HUES48 (cell line): ENCODE results near the gene ASF1B.

Experiments used
- H3K27ac ChIP-seq: one replicate; pipeline ENCODE4 v1.7.0; 2013; ENCODE audit warnings: low read depth, low read length, inconsistent platforms
- H3K27me3 ChIP-seq: 2 replicates; pipeline ENCODE4 v1.6.1; 2013; ENCODE audit warnings: mild to moderate bottlenecking, low read length; ENCODE audit not compliant: control insufficient read depth, insufficient read depth
- H3K36me3 ChIP-seq: 2 replicates; pipeline ENCODE4 v1.6.1; 2013; ENCODE audit warnings: low read length; ENCODE audit not compliant: control insufficient read depth, insufficient read depth
- H3K4me1 ChIP-seq: 2 replicates; pipeline ENCODE4 v1.6.1; 2013; ENCODE audit warnings: mild to moderate bottlenecking, low read length; ENCODE audit not compliant: control insufficient read depth, insufficient read depth
- H3K4me3 ChIP-seq: 2 replicates; pipeline ENCODE4 v1.5.1; 2013; ENCODE audit warnings: mild to moderate bottlenecking, low read depth, low read length
- H3K9ac ChIP-seq: 2 replicates; pipeline ENCODE4 v1.6.1; 2013; ENCODE audit warnings: mild to moderate bottlenecking, low read depth, low read length, moderate library complexity
- H3K9me3 ChIP-seq: 2 replicates; pipeline ENCODE4 v1.6.1; 2013; ENCODE audit warnings: low read length; ENCODE audit not compliant: control insufficient read depth, insufficient read depth

Gene ASF1B

DNA sequence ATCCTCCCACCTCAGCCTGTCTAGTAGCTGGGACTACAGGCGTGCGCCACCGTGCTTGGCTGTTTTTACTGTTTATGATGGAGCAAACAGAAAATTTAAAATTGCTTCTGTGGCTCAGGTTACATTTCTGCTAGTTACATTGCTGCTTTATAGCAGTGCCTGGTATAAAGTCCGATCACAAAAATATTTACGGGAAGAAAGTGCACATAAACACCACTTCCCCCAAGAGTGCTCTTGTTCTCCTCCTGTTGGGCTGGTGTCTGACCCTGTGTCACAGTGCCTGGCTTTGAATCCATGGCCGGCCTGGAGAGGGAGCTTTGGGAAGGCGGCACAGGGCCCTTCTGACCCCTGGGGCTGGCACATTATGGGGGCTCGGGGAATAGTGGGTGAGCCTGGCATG, 30.7 kb downstream of the ASF1B start:
- peaks cover 13% of the 10 kb centered on the region for H3K36me3 ChIP-seq
- H3K27me3 ChIP-seq, result no peaks in the 10 kb centered on the region
- no peak overlapping the region for H3K4me3 ChIP-seq
- no peaks in the 10 kb centered on the region for H3K9me3 ChIP-seq
- no peak overlapping the region for H3K27ac ChIP-seq
- H3K9ac ChIP-seq, result no peak overlapping the region
- no peaks in the 10 kb centered on the region for H3K4me1 ChIP-seq

DNA sequence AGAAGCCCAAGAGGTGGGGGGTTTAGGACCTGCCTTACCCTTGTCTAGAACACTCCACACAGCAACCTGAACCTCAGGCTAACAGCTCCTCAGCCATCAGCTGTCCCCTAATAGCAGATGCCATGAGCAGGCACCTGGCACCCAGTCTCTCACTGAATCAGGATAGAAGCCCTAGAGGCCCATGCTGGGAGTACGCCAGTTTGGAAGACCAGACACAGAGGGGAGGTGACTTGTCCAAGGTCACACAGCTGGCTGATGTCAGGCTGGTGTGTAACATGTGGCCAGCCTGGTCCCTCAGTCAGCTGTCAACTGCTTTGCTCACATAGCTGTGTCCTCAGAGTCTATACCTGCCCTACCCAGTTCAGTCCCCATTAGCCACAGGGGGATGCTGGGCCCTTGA, 33.1 kb downstream of the ASF1B start:
- Histone ChIP-seq H3K36me3 (peaks cover 19% of the 10 kb centered on the region), H3K9ac (no peak overlapping the region)

DNA sequence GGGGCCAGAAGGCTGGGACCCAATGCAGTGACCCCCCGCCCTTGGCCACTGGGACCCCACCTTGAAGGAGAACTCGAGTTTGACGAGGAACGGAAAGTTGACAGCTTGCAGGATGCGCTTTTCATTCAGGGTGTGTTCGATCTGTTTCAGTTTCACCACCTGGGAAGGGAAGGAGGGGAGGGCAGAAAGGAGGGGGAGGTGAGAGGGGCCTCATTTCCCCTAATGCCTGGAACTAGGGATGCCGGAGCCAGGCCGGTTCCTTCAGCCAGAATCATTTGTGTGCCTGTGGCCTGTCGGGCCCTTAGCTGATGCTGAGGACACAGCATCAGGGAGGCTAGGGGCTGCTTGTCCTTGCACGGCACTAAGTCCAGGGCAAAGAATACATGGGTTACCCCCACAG, 33.6 kb downstream of the ASF1B start:
- peaks cover 19% of the 10 kb centered on the region for H3K36me3 ChIP-seq
- H3K4me1 ChIP-seq, result no peaks in the 10 kb centered on the region
- H3K4me3 ChIP-seq, result no peak overlapping the region
- no peaks in the 10 kb centered on the region for H3K9me3 ChIP-seq
- no peak overlapping the region for H3K27ac ChIP-seq
- H3K9ac ChIP-seq, result no peak overlapping the region
- H3K27me3 ChIP-seq, result no peaks in the 10 kb centered on the region

More for the DNA sequence above, 33.1 kb downstream of the ASF1B start:
- H3K27me3 ChIP-seq, result no peaks in the 10 kb centered on the region
- H3K9me3 ChIP-seq, result no peaks in the 10 kb centered on the region
- H3K27ac ChIP-seq, result no peak overlapping the region
- H3K4me1 ChIP-seq, result no peaks in the 10 kb centered on the region
- H3K4me3 ChIP-seq, result no peak overlapping the region

DNA sequence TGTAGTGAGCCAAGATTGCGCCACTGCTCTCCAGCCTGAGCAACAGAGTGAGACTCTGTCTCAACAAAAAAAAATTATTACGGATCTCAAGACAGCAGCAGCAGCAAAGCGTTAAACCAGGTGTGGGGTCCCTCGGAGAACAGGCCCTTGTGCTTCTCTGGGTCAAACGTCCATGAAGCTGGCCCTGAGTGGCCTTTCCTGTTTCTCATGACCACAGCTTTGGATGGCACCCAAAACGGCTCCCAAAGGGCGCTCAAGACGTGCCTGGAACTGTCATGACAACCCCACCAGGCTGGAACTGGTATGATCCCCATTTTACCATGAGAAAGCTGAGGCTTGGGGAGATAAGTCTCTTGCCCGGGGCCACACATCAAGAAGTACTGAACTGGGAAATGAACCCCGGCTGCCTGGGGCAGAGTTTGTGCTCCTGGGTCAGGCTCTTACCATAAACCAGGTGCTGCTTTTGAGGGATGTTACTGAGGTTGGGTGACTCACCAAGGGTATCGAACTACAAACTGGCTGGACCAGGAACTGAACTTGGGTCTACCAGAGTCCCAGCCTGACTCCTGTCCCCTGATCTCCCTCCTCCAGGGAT, 34.2 kb downstream of the ASF1B start:
- Histone ChIP-seq H3K4me3 (no peak overlapping the region), H3K36me3 (peaks cover 19% of the 10 kb centered on the region), H3K9me3 (no peaks in the 10 kb centered on the region), H3K27me3 (no peaks in the 10 kb centered on the region), H3K4me1 (no peaks in the 10 kb centered on the region), H3K27ac (no peak overlapping the region), H3K9ac (no peak overlapping the region)

DNA sequence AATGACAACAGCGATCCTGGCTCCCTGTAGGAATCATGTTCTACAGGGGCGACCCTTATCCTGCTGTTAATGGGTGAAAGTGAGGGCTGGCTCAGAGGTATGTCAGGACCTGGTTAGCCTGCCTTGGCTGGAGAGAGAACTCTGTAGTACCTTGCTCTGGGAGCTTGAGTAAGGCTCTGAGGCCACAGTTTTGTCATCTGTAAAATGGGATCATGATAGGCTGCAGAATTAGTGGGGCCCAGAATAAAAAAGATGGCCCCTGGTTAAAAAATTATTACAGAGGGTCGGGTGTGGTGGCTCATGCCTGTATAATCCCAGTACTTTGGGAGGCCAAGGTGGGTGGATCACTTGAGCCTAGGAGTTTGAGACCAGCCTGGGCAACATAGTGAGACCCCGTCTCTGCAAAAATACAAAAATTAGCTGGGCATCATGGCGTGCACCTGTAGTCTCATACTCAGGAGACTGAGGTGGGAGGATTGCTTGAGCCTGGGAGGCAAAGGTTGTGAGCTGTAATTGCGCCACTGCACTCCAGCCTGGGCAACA, 35.3 kb downstream of the ASF1B start:
- no peak overlapping the region for H3K27ac ChIP-seq
- no peaks in the 10 kb centered on the region for H3K27me3 ChIP-seq
- no peak overlapping the region for H3K9ac ChIP-seq
- no peaks in the 10 kb centered on the region for H3K9me3 ChIP-seq
- peaks cover 19% of the 10 kb centered on the region for H3K36me3 ChIP-seq
- H3K4me3 ChIP-seq, result no peak overlapping the region
- no peaks in the 10 kb centered on the region for H3K4me1 ChIP-seq

DNA sequence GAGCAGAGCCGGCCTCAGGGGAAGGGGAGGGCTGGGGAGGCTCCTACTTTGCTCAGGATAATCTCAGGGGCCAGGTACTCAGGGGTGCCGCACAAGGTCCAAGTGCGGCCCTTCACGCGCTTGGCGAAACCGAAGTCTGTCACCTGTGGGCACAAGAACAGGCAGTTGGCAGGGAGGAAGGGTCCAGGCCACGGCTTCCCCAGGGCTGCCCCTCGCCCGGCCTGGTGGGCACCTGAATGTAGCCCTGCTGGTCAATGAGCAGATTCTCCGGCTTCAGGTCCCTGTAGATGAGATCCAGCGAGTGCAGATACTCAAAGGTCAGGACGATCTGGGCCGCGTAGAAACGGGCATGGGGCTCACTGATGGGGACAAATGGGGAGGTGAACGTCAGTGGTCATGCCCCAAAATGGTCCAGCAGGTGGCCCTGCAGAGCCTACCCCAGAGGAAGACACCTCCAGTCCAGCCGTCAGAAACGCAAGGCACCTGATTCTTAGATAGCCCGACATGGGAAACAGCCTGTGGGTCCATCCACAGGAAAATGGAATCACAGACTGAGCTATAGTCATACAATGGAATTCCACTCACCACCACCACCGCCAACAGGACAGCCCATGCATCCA, 38.7 kb downstream of the ASF1B start:
- no peak overlapping the region for H3K27ac ChIP-seq
- peaks cover 17% of the 10 kb centered on the region for H3K36me3 ChIP-seq
- no peak overlapping the region for H3K9ac ChIP-seq
- H3K9me3 ChIP-seq, result no peaks in the 10 kb centered on the region
- H3K4me1 ChIP-seq, result no peaks in the 10 kb centered on the region
- H3K4me3 ChIP-seq, result no peak overlapping the region
- H3K27me3 ChIP-seq, result no peaks in the 10 kb centered on the region

DNA sequence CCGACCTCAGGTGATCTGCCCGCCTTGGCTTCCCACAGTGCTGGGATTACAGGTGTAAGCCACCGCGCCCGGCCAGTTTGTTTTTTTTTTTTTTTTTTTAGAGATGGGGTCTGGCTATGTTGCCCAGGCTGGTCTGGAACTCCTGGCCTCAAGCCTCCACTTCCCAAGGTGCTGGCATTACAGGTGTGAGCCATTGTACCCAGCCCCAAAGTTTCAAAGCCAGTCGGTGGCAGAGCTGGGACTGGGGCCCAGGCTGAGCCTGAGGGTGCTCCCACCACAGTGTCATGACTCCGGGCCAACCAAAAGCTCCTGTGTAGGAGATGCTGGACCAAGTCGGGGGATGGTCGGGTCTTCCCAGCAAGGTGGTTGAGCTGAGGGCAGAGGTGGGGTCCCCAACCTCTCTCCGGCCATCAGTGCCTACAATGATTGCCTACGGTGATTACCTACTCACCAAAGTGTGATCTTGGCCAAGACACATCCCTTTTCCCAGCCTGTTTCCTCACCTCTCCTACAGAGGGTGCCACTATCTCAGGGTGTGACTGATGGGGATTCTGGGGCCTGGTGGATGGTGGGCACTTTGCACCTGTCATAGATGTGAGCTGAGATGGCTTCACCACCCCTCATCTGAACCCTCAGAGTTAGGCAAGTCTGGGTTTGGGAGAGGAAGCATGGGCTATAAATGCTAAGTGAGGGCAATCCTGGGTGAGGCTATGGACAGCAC, 40.0 kb downstream of the ASF1B start:
- Histone ChIP-seq H3K4me3 (no peak overlapping the region), H3K9ac (no peak overlapping the region), H3K27ac (no peak overlapping the region), H3K9me3 (no peaks in the 10 kb centered on the region), H3K4me1 (peaks cover 4% of the 10 kb centered on the region; the same call in 1 of the 2 replicates), H3K36me3 (peaks cover 10% of the 10 kb centered on the region), H3K27me3 (no peaks in the 10 kb centered on the region)

DNA sequence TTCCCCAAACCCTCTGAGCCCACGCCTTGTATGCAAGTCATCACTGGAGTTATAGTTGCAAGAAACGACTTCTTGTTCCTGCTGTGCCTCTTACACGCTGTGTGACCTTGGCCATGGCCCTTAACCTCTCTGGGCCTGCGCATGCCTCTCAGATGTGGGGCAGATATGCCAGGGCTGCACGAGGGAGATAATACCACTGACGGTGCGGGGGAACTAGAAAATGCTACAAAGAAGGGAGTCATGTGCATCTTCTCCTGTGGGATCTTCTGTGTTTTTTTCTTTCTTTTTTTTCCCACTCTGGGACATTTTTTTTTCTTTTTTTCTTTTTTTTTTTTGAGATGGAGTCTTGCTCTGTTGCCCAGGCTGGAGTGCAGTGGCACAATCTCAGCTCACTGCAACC, 41.5 kb downstream of the ASF1B start:
- Histone ChIP-seq H3K27me3 (no peaks in the 10 kb centered on the region), H3K27ac (no peak overlapping the region), H3K4me3 (no peak overlapping the region), H3K36me3 (no peaks in the 10 kb centered on the region), H3K9me3 (no peaks in the 10 kb centered on the region), H3K9ac (no peak overlapping the region), H3K4me1 (peaks cover 4% of the 10 kb centered on the region; the same call in 1 of the 2 replicates)

DNA sequence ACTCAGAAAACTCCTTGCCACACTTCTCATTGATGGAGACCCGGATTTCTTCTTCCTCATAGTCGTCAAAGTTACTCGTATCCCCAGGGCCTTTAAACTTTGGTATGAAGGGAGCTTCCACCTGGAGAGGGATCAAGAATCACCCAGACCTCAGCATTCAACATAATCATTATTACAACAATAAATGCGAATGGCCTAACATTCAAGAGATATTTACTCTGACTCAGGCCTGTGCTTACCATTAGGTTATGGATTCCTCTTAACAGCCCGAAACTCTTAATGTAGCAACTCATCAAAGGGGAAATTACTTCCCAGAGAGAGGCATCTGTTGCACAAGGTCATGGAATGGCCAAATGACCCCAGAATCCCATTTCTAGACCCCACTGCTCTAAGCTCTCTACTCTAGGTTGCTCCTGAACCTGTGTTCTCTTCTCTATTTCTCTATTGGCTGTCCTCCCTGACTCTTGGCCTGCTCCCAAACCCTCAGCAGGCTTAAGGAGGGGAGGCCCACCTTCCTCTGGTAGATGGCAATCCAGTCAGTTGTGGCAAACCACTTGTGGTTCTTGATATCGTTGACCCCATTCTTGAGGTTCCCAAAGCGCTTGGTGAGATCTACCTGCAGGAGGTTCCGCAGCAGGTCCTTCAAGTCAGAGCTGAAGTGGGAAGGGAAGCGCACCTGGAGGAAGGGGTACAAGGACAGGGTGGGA, 43.1 kb downstream of the ASF1B start:
- Histone ChIP-seq H3K27me3 (peaks cover 11% of the 10 kb centered on the region), H3K9ac (no peak overlapping the region), H3K4me1 (peaks cover 4% of the 10 kb centered on the region; the same call in 1 of the 2 replicates), H3K4me3 (no peak overlapping the region), H3K9me3 (no peaks in the 10 kb centered on the region), H3K36me3 (peaks cover 8% of the 10 kb centered on the region), H3K27ac (no peak overlapping the region)

DNA sequence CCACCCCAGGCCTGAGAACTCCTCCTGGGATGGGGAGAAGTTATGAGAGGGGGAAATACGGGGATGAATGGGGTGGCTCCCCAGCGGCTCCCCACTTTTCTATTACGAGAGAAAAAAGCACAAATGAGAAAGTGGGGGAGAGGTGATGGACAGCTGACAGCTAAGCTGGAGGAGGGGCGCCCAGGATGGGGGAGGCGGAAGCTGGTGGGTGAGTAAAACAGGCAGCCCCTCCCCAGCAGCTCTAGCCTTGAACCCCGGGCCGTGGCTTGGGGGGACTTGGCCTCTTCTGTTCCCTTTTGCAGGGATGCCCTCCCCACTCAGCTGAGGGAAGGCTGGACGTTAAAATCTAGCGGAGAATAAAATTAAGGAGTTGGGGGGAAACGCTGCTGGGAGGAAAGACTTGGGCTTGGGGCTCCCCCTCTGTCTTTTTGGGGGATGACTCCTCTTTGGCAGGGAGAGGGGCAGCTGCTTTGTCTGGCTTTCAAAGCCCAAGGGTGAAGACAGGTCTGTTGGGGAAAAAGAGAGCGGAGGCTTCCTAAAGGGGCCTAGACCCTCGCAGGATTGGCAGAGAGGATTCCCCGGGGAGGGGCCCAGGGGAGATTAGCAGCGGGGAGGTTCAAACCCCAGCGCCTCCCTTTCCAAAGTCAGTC, 44.5 kb downstream of the ASF1B start:
- no peak overlapping the region for H3K9ac ChIP-seq
- H3K4me3 ChIP-seq, result peak overlapping the region; percentile 83
- no peaks in the 10 kb centered on the region for H3K9me3 ChIP-seq
- peaks cover 17% of the 10 kb centered on the region for H3K36me3 ChIP-seq
- peak overlapping the region; percentile 81 for H3K27ac ChIP-seq
- H3K27me3 ChIP-seq, result peaks cover 11% of the 10 kb centered on the region
- H3K4me1 ChIP-seq, result peaks cover 4% of the 10 kb centered on the region; the same call in 1 of the 2 replicates
